ENCODE results near the gene NUCB1.
"Not testable (repeated sequence)": the region's sequence is repeated elsewhere in the genome, so short reads cannot be mapped to it uniquely, and the experiment has no call there.

Gene NUCB1

GRCh38 chr19:48895226-48895625, 4.9 kb upstream of the NUCB1 start:
- CTCF ChIA-PET, result no interaction called here

GRCh38 chr19:48896191-48896720, 3.9 kb upstream of the NUCB1 start:
- ChIA-PET POLR2A (ENCODE audit: low non-redundant PET) (no interaction called here), CTCF (no interaction called here)
- peak overlapping the region; percentile 91 for H3K27ac ChIP-seq
- TF ChIP-seq CTCF (conservative IDR thresholded peaks at IDR 0.05; ENCODE audit: low read depth), result no peak
- DNase-seq (ENCODE audit: low spot score), result no peak

More at GRCh38 chr19:48895226-48895625, 4.9 kb upstream of the NUCB1 start:
- POLR2A ChIA-PET (ENCODE audit: low non-redundant PET), result no interaction called here
- DNase-seq (ENCODE audit: low spot score), result no peak
- no peak overlapping the region for H3K27ac ChIP-seq
- TF ChIP-seq CTCF (conservative IDR thresholded peaks at IDR 0.05; ENCODE audit: low read depth), result no peak

- H3K27ac ChIP-seq, result peak overlapping the region; percentile 91
- no peak for TF ChIP-seq CTCF (conservative IDR thresholded peaks at IDR 0.05; ENCODE audit: low read depth)
- ChIA-PET CTCF (no interaction called here), POLR2A (ENCODE audit: low non-redundant PET) (no interaction called here)
- DNase-seq (ENCODE audit: low spot score), result no peak
Measured at GRCh38 chr19:48897181-48897580, 2.9 kb upstream of the NUCB1 start.

GRCh38 chr19:48899386-48899749, 744 bp upstream of the NUCB1 start:
- POLR2A ChIA-PET (ENCODE audit: low non-redundant PET); DNase-seq (ENCODE audit: low spot score): not testable (repeated sequence)
- CTCF ChIA-PET, result interaction anchor here (0.6 kb wide), 3 partner anchors 34 to 94 kb away, joined by 3 to 4 read pairs (median 3); partner anchors contain the start of genes DHDH and RUVBL2
- H3K27ac ChIP-seq, result peak overlapping the region; percentile 91

GRCh38 chr19:48900477-48901406, 630 bp downstream of the NUCB1 start:
- peak overlapping the region; percentile 91 for H3K27ac ChIP-seq
- CTCF ChIA-PET, result no interaction called here
- POLR2A ChIA-PET (ENCODE audit: low non-redundant PET), result interaction anchor here (0.6 to 0.8 kb wide), 2 partner anchors 93 to 105 kb away, joined by 3 read pairs; partner anchors contain the start of gene GYS1
- TF ChIP-seq CTCF (conservative IDR thresholded peaks at IDR 0.05; ENCODE audit: low read depth), result no peak
- peak; percentile 50 for DNase-seq (ENCODE audit: low spot score)

- CTCF ChIA-PET; DNase-seq (ENCODE audit: low spot score); H3K27ac ChIP-seq; POLR2A ChIA-PET (ENCODE audit: low non-redundant PET): not testable (repeated sequence)
Measured at GRCh38 chr19:48902291-48902690, 2.2 kb downstream of the NUCB1 start.

GRCh38 chr19:48903788-48904187, 3.7 kb downstream of the NUCB1 start:
- CTCF ChIA-PET; DNase-seq (ENCODE audit: low spot score); H3K27ac ChIP-seq; POLR2A ChIA-PET (ENCODE audit: low non-redundant PET): not testable (repeated sequence)

- peak overlapping the region; percentile 15; the same call in 1 of the 2 replicates for H3K27ac ChIP-seq
- no peak for TF ChIP-seq CTCF (conservative IDR thresholded peaks at IDR 0.05; ENCODE audit: low read depth)
- DNase-seq (ENCODE audit: low spot score), result no peak
- ChIA-PET CTCF (interaction anchor here (0.6 to 0.7 kb wide), 2 partner anchors 64 to 166 kb away, joined by 4 read pairs; no protein-coding TSS in a partner anchor), POLR2A (ENCODE audit: low non-redundant PET) (no interaction called here)
Measured at GRCh38 chr19:48905664-48906063, 5.6 kb downstream of the NUCB1 start.

Data from RWPE1 (cell line).